HepG2 (cell line): Measurements from ENCODE around the gene COASY. TPM values are rescaled to one million over a fixed set of nuclear protein-coding genes. Genes with fewer than 3 reads are reported as not detected.
A peak's percentile ranks its signal among the peaks of the same experiment; 100 is the strongest.

Source experiments
- ARID2 ChIP-seq: sonication (generic); formaldehyde crosslinking; IDR thresholded peaks from 2 replicates; pipeline ENCODE4 v1.8.1; 2022; ENCODE audit warnings: mild to moderate bottlenecking, missing genetic modification reagents, borderline replicate concordance
- ATF1 ChIP-seq: IDR thresholded peaks from 2 replicates; pipeline ENCODE4 v1.6.1; 2016; ENCODE audit warnings: mild to moderate bottlenecking, control low read depth
- MIER3 ChIP-seq: IDR thresholded peaks from 2 replicates; pipeline ENCODE4 v1.6.1; 2016; ENCODE audit warnings: missing compliant biosample characterization, borderline replicate concordance
- NFKB2 ChIP-seq: sonication (generic); formaldehyde crosslinking; IDR thresholded peaks from 2 replicates; pipeline ENCODE4 v1.4.0; 2020; ENCODE audit warnings: missing genetic modification reagents, borderline replicate concordance
- PRMT3 ChIP-seq: sonication (generic); formaldehyde crosslinking; IDR thresholded peaks from 2 replicates; pipeline ENCODE4 v1.8.1; 2022; ENCODE audit warnings: low read depth, mild to moderate bottlenecking, moderate library complexity, missing genetic modification reagents, borderline replicate concordance
- TAF1 ChIP-seq: sonication (generic); formaldehyde crosslinking; IDR thresholded peaks from 2 replicates; pipeline ENCODE4 v1.4.0; 2020; ENCODE audit warnings: missing genetic modification reagents
- TFE3 ChIP-seq: IDR thresholded peaks from 2 replicates; pipeline ENCODE4 v1.6.1; 2016
- USF2 ChIP-seq, 2 experiments: sonication (generic) in 1 of 2; formaldehyde crosslinking in 1 of 2; IDR thresholded peaks; 2 replicates each; pipeline versions ENCODE4 v1.5.1 to v1.6.1; 2011 to 2020; ENCODE audit warnings: borderline replicate concordance in 1 of 2, low read depth in 1 of 2, low read length in 1 of 2, mild to moderate bottlenecking in 1 of 2, missing genetic modification reagents in 1 of 2, moderate library complexity in 1 of 2
- XRCC5 ChIP-seq: fragments of 200-400 bp; formaldehyde crosslinking; optimal IDR thresholded peaks from 2 replicates; pipeline ENCODE3; 2017; ENCODE audit warnings: mild to moderate bottlenecking, low read length
- ZNF276 ChIP-seq: sonication (generic); formaldehyde crosslinking; IDR thresholded peaks from 2 replicates; pipeline ENCODE4 v1.4.0; 2020; ENCODE audit warnings: mild to moderate bottlenecking, low read depth, missing genetic modification reagents
- ZNF598 ChIP-seq: sonication (generic); formaldehyde crosslinking; IDR thresholded peaks from 2 replicates; pipeline ENCODE4 v1.5.1; 2020; ENCODE audit warnings: mild to moderate bottlenecking, missing genetic modification reagents, borderline replicate concordance
- polyA plus RNA-seq, 8 experiments: library from polyadenylated mRNA; depleted of rRNA in 3 of 8; stranded (reverse) in 7 of 8; unstranded in 1 of 8; fragments of >200 nt; fragmentation: Illumina TruSeq in 4 of 8; extraction: Trizol in 4 of 8; gene quantifications; 2 replicates each; pipeline versions ENCODE4 v1.2.1 to v1.2.3, GENCODE V29; 2011 to 2016; ENCODE audit warnings: low read depth in 4 of 8, missing spikeins in 1 of 8, mixed read lengths in 1 of 8; ENCODE audit not compliant: insufficient read depth in 1 of 8
- total RNA-seq, 5 experiments: library from RNA; depleted of rRNA; stranded (reverse); fragments of >200 nt; fragmentation: Illumina TruSeq; extraction: Trizol; gene quantifications; 2 replicates each; pipeline ENCODE4 v1.2.3, GENCODE V29; 2016; ENCODE audit warnings: low read depth in 1 of 5
- TF ChIP-seq, protein P1 (sequence below): sonication (generic); formaldehyde crosslinking; IDR thresholded peaks from 2 replicates; pipeline ENCODE4 v1.4.0; 2020; ENCODE audit warnings: mild to moderate bottlenecking, missing genetic modification reagents
- TF ChIP-seq, protein P2 (sequence below): sonication (generic); IDR thresholded peaks from 2 replicates; pipeline ENCODE4 v1.6.1; 2016; ENCODE audit warnings: low read depth, borderline replicate concordance

COASY gene
- total and polyA plus RNA-seq, 2 of the 13 experiments (the other 11 are each of a cell fraction or from before 2014, with no cell fraction given) = 90.7 to 125 TPM

- peak; percentile 33; the same call in 1 of the 2 replicates for TF ChIP-seq NFKB2 (CRISPR knock-in tag)
- no peak for TF ChIP-seq PRMT3
- no peak for TF ChIP-seq ZNF598 (CRISPR knock-in tag)
- TF ChIP-seq XRCC5 = no peak
- no peak for TF ChIP-seq ATF1 (CRISPR knock-in tag)
- TF ChIP-seq MIER3 (CRISPR knock-in tag) = no peak
- TF ChIP-seq TFE3 (CRISPR knock-in tag) = peak; percentile 60; the same call in 1 of the 2 replicates
- TF ChIP-seq, protein P1, sequence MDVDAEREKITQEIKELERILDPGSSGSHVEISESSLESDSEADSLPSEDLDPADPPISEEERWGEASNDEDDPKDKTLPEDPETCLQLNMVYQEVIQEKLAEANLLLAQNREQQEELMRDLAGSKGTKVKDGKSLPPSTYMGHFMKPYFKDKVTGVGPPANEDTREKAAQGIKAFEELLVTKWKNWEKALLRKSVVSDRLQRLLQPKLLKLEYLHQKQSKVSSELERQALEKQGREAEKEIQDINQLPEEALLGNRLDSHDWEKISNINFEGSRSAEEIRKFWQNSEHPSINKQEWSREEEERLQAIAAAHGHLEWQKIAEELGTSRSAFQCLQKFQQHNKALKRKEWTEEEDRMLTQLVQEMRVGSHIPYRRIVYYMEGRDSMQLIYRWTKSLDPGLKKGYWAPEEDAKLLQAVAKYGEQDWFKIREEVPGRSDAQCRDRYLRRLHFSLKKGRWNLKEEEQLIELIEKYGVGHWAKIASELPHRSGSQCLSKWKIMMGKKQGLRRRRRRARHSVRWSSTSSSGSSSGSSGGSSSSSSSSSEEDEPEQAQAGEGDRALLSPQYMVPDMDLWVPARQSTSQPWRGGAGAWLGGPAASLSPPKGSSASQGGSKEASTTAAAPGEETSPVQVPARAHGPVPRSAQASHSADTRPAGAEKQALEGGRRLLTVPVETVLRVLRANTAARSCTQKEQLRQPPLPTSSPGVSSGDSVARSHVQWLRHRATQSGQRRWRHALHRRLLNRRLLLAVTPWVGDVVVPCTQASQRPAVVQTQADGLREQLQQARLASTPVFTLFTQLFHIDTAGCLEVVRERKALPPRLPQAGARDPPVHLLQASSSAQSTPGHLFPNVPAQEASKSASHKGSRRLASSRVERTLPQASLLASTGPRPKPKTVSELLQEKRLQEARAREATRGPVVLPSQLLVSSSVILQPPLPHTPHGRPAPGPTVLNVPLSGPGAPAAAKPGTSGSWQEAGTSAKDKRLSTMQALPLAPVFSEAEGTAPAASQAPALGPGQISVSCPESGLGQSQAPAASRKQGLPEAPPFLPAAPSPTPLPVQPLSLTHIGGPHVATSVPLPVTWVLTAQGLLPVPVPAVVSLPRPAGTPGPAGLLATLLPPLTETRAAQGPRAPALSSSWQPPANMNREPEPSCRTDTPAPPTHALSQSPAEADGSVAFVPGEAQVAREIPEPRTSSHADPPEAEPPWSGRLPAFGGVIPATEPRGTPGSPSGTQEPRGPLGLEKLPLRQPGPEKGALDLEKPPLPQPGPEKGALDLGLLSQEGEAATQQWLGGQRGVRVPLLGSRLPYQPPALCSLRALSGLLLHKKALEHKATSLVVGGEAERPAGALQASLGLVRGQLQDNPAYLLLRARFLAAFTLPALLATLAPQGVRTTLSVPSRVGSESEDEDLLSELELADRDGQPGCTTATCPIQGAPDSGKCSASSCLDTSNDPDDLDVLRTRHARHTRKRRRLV = no peak
- TF ChIP-seq, protein P2, sequence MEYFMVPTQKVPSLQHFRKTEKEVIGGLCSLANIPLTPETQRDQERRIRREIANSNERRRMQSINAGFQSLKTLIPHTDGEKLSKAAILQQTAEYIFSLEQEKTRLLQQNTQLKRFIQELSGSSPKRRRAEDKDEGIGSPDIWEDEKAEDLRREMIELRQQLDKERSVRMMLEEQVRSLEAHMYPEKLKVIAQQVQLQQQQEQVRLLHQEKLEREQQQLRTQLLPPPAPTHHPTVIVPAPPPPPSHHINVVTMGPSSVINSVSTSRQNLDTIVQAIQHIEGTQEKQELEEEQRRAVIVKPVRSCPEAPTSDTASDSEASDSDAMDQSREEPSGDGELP = peak; percentile 76; the same call in 1 of the 2 replicates
- TF ChIP-seq USF2 (IDR thresholded peaks at IDR 0.05; ENCODE audit: low read depth, low read length) = peak; percentile 58; the same call in 1 of the 2 replicates
- peak; percentile 69 for TF ChIP-seq USF2 (CRISPR knock-in tag; IDR thresholded peaks at IDR 0.05; ENCODE audit: borderline replicate concordance)
- TF ChIP-seq ARID2 (CRISPR knock-in tag) = no peak
- no peak for TF ChIP-seq TAF1
- TF ChIP-seq ZNF276 (CRISPR knock-in tag) = no peak
These were observed 42.1 kb upstream of the COASY start (continued) for GRCh38 chr17:42519546-42520491.
